GM19463 (cell line): ENCODE measurements around the gene RPS29.

ENCODE experiments used
- ATAC-seq: cut with Tn5 transposase; IDR thresholded peaks from one replicate; pipeline ENCODE4 v1.9.1; 2021; ENCODE audit warnings: mild to moderate bottlenecking, moderate library complexity; ENCODE audit not compliant: unreplicated experiment

Gene RPS29

DNA sequence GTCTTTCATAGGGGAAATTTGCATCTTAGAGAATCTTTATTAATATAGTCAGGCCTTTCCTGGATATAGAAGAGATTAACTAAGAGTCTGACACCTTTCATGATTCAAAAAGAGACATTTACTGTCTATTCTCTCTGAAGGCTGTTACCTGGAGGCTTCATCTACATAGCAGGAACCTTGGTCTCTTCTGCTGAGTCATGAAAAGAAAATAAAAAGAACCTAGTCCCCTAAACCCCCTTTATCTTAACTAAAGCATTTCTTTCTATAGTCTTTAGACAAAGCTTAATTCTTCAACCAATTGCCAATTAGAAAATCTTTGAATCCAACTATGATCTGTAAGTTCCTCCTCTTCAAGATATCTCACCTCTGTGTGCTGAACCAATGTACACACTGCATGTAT is 33.1 kb downstream of the RPS29 start:
- no peak for ATAC-seq

DNA sequence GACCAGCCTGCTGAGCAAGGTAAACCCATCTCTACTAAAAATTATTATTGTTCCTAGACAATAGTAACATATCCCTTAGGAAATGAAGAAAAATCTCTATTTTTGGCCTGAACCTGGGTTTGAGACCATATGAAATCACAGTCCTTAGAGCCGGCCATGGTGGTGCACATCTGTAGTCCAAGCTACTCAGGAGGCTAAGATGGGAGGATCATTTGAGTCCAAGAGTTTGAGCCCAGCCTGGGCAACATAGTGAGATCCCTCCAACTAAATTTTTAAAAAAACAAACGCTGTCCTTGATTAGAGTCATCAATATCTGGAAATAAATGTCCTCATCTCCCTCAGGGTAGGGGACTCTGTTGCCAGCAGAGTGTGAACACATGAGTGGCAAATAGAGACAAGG is 34.6 kb downstream of the RPS29 start:
- no peak for ATAC-seq

DNA sequence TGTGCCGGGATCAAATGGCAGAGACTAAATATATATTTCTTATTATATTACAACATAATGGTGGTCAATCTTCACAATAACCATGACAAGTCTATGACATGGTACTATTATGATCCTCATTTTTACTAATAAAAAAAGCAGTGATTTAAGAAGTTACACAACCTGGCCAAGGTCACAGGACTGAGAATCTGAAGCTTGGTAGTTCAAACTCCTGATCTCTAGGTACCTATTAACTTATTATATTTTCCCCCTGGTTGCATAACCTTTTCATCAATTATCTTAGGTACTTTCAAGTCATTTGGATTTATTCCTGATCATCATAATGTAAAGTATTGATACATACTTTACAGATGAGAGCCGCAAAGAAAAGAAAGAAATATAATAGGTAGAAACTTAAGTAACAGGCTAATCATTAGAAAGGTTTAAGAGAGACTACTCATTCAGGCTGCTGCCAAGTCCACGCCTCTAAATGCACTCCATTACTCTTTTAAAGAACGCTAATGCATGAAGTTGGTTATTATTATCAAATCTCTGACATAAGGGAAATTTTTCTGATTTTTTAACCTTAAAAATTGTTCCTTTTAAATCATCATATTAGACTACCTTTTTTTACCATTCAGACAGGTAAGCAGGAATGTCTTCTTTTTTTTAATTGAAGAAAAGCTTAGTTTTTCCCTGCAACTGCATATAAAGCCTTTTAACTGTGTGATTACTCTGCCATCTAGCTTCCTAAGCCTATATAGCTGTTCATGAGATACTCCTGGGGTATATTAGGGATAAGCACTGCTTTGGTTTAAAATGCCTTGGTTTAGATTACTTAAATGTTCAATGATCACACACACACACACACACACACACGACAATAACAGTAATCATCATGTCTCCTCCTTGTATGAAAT is 35.6 kb downstream of the RPS29 start:
- no peak for ATAC-seq

DNA sequence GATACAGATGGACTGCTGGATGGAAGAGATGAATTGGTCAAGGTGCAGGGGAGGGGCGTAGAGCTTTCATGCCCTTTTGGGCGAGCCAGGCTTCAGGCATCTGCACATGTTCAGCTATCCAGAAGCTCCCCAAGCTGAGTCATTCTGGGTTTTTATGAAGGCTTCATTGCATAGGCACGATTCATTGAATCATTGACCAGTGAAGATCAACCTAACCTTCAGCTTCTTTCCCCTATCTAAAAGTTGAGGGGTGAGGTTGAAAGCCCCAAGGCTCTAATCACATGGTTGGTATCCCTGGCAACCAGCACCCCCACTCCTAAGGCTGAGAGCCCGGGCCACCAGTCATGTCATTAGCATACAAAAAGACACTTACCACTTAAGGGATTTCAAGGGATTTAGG is 36.3 kb downstream of the RPS29 start:
- ATAC-seq: no peak

DNA sequence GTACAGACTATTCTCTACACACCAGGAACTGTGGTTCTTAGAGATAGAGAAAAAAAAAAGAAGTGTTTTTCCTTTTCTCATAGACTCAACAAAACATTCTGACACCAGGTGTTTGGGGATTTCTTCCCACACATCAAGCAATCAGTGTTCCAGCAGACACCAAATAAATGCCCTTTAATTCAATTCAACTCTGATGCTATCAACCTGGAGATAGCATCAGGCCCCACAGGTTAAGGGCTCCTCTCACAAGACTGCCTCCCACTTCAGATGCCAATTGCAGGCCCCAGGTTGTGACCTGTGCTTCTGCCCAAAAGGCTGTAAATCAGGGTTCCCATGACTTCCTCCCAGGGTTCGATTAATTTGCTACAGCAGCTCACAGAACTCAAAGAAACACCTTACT is 36.7 kb downstream of the RPS29 start:
- ATAC-seq: no peak

DNA sequence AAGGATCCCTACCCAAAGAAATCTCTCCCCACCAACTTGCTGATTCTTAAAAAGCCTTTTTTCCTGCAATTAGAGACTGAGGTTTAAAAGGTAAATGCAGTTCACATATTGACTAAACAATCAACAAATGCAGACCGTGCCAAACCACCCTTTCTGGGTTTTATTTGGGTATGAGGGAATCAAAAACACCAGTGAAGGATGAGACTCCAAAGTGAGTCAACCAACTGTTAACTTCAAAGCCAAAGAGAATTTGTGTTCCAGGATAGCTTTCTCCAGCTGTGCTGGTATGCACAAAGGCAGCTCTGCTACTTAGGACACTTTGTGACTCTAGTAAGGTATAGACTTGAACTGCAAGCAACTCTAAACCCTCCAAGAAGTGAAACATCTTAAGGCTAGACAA is 39.4 kb downstream of the RPS29 start:
- ATAC-seq: no peak

DNA sequence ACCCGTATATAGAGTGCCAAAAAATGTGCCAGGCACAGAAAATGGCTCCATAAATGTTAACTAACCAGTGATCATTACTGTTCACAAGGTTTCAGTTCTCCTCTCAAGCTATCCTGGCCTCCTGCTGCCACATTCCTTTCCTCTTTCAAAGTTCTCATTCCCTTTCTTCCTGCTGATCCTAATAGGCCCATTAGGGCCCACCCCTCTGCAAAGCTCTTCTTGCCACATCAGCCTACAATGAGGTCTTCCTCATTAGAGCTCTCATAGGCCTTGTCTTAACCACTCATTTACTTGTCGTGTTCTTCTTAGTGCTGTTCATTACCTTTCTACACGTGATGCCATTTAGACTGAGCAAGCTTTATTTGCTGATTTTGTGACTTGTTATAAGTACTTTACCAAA is 40.5 kb downstream of the RPS29 start:
- ATAC-seq: no peak

DNA sequence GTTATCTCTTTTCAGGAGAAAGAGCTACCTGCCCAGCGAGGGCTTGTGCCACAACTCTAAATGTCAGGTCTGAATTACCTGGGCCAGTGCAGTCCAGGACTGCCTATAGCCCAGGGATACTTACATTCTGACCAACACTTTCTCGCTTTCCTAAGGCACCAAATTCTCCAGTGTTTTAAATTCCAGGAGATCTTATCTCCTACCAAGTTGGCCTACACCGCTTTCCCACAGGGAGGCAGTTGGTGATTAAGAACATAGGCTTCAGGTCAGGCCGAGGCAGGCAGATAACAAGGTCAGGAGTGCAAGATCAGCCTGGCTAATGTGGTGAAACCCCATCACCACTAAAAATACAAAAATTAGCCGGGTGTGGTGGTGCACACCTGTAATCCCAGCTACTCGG is 41.1 kb downstream of the RPS29 start:
- no peak for ATAC-seq

DNA sequence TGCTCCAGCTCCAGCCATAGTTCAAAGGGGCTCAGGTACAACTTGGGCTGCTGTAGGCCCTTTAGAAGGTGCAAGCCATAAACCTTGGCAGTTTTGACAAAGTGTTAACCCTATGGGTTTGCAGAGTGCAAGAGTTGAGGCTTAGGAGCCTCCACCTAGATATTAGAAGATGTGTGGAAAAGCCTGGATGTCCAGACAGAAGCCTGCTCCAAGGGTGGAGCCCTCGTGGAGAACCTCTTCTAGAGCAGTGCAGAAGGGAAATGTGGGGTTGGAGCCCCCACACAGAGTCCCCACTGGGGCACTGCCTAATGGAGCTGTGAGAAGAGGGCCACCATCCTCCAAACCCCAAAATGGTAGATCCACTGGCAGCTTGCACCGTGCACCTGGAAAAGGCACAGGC is 45.1 kb downstream of the RPS29 start:
- no peak for ATAC-seq

DNA sequence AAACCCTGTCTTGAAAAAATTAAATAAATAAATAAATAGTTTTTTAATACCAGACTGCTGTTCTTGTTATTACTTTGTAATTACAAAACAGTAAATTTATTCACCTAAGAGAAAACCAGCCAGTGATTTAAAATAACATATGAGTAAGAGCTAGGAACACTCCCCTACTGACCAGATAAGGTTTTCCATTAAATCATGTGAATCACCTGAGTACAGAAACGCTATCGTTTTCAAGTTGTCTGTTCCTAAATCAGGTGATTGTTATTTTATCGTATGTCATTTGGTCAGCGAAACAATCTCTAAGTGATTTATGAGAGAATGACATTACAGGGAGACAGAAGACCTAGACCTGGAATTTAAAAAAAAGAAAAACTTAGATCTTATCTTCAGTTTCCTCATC is 47.3 kb downstream of the RPS29 start:
- no peak for ATAC-seq
